HEK293 (cell line): Measurements from ENCODE around the gene TSACC.

ENCODE experiments used
- GLIS1 ChIP-seq: fragments of 450-650 bp; formaldehyde crosslinking; IDR thresholded peaks from 2 replicates; pipeline ENCODE4 v1.5.1; 2016; ENCODE audit warnings: missing biosample characterization, missing genetic modification characterization
- IKZF3 ChIP-seq: fragments of 450-650 bp; IDR thresholded peaks from 2 replicates; pipeline ENCODE4 v1.5.0; 2018; ENCODE audit warnings: missing biosample characterization, mild to moderate bottlenecking, missing genetic modification characterization, moderate library complexity
- KLF16 ChIP-seq: fragments of 450-650 bp; formaldehyde crosslinking; IDR thresholded peaks from 2 replicates; pipeline ENCODE4 v1.5.1; 2017; ENCODE audit warnings: missing biosample characterization, missing genetic modification characterization
- KLF7 ChIP-seq: fragments of 450-650 bp; formaldehyde crosslinking; IDR thresholded peaks from 2 replicates; pipeline ENCODE4 v1.5.1; 2016; ENCODE audit warnings: missing biosample characterization, missing genetic modification characterization, borderline replicate concordance
- OVOL3 ChIP-seq: fragments of 450-650 bp; formaldehyde crosslinking; IDR thresholded peaks from 2 replicates; pipeline ENCODE4 v1.5.1; 2016; ENCODE audit warnings: missing biosample characterization, missing genetic modification characterization
- SETDB1 ChIP-seq: IDR thresholded peaks from one replicate; pipeline ENCODE4 v1.6.1; 2017; ENCODE audit warnings: mild to moderate bottlenecking, low read length, moderate library complexity, mixed read lengths; ENCODE audit not compliant: insufficient read length
- ZBTB1 ChIP-seq: fragments of 450-650 bp; formaldehyde crosslinking; IDR thresholded peaks from 2 replicates; pipeline ENCODE4 v1.5.1; 2016; ENCODE audit warnings: missing biosample characterization, missing genetic modification characterization
- ZBTB20 ChIP-seq: fragments of 450-650 bp; formaldehyde crosslinking; IDR thresholded peaks from 2 replicates; pipeline ENCODE4 v1.5.1; 2016; ENCODE audit warnings: missing biosample characterization, missing genetic modification characterization
- ZFHX2 ChIP-seq: fragments of 450-650 bp; formaldehyde crosslinking; conservative IDR thresholded peaks from 2 replicates; pipeline ENCODE4 v1.5.1; 2016; ENCODE audit warnings: missing biosample characterization, missing genetic modification characterization
- ZFP41 ChIP-seq: fragments of 450-650 bp; formaldehyde crosslinking; IDR thresholded peaks from 2 replicates; pipeline ENCODE4 v1.5.1; 2016; ENCODE audit warnings: missing biosample characterization, missing genetic modification characterization, borderline replicate concordance
- ZNF133 ChIP-seq: fragments of 450-650 bp; formaldehyde crosslinking; IDR thresholded peaks from 2 replicates; pipeline ENCODE4 v1.5.1; 2016; ENCODE audit warnings: missing biosample characterization, missing genetic modification characterization
- ZNF146 ChIP-seq: fragments of 450-650 bp; formaldehyde crosslinking; IDR thresholded peaks from 2 replicates; pipeline ENCODE4 v1.5.1; 2016; ENCODE audit warnings: missing biosample characterization, missing genetic modification characterization
- ZNF2 ChIP-seq: fragments of 450-650 bp; formaldehyde crosslinking; IDR thresholded peaks from 2 replicates; pipeline ENCODE4 v1.5.1; 2016; ENCODE audit warnings: missing biosample characterization, missing genetic modification characterization
- ZNF335 ChIP-seq: fragments of 450-650 bp; formaldehyde crosslinking; conservative IDR thresholded peaks from 2 replicates; pipeline ENCODE4 v1.5.1; 2016; ENCODE audit warnings: missing biosample characterization, missing genetic modification characterization
- ZNF391 ChIP-seq: fragments of 450-650 bp; formaldehyde crosslinking; IDR thresholded peaks from 2 replicates; pipeline ENCODE4 v1.5.1; 2016; ENCODE audit warnings: low read depth, missing biosample characterization, missing genetic modification characterization, borderline replicate concordance
- ZNF426 ChIP-seq: fragments of 450-650 bp; formaldehyde crosslinking; IDR thresholded peaks from 2 replicates; pipeline ENCODE4 v1.5.1; 2017; ENCODE audit warnings: missing biosample characterization, missing genetic modification characterization, mild to moderate bottlenecking, inconsistent platforms, moderate library complexity
- ZNF596 ChIP-seq: fragments of 450-650 bp; IDR thresholded peaks from 2 replicates; pipeline ENCODE4 v1.5.0; 2018; ENCODE audit warnings: missing biosample characterization, mild to moderate bottlenecking, missing genetic modification characterization, moderate library complexity
- ZNF623 ChIP-seq: fragments of 450-650 bp; formaldehyde crosslinking; IDR thresholded peaks from 2 replicates; pipeline ENCODE4 v1.5.1; 2016; ENCODE audit warnings: missing biosample characterization, missing genetic modification characterization
- ZNF701 ChIP-seq: fragments of 450-650 bp; formaldehyde crosslinking; IDR thresholded peaks from 2 replicates; pipeline ENCODE4 v1.5.1; 2016; ENCODE audit warnings: missing biosample characterization, missing genetic modification characterization
- ZNF747 ChIP-seq: fragments of 450-650 bp; formaldehyde crosslinking; IDR thresholded peaks from 2 replicates; pipeline ENCODE4 v1.5.1; 2016; ENCODE audit warnings: missing biosample characterization, missing genetic modification characterization
- ZNF777 ChIP-seq: fragments of 450-650 bp; formaldehyde crosslinking; IDR thresholded peaks from 2 replicates; pipeline ENCODE4 v1.5.1; 2017; ENCODE audit warnings: missing biosample characterization, missing genetic modification characterization, borderline replicate concordance
- TF ChIP-seq, protein P1 (sequence below): fragments of 450-650 bp; formaldehyde crosslinking; IDR thresholded peaks from 2 replicates; pipeline ENCODE4 v1.5.1; 2016; ENCODE audit warnings: missing biosample characterization, missing genetic modification characterization
- TF ChIP-seq, protein P2 (sequence below): fragments of 450-650 bp; formaldehyde crosslinking; IDR thresholded peaks from 2 replicates; pipeline ENCODE4 v1.5.1; 2017; ENCODE audit warnings: missing biosample characterization, missing genetic modification characterization
- TF ChIP-seq, protein P3 (sequence below): fragments of 450-650 bp; formaldehyde crosslinking; IDR thresholded peaks from 2 replicates; pipeline ENCODE4 v1.5.1; 2016; ENCODE audit warnings: missing biosample characterization, missing genetic modification characterization
- TF ChIP-seq, protein P4 (sequence below): fragments of 450-650 bp; formaldehyde crosslinking; IDR thresholded peaks from 2 replicates; pipeline ENCODE4 v1.5.1; 2016; ENCODE audit warnings: missing biosample characterization, missing genetic modification characterization
- TF ChIP-seq, protein P5 (sequence below): fragments of 450-650 bp; formaldehyde crosslinking; IDR thresholded peaks from 2 replicates; pipeline ENCODE4 v1.5.1; 2016; ENCODE audit warnings: missing biosample characterization, missing genetic modification characterization
- TF ChIP-seq, protein P6 (sequence below): fragments of 450-650 bp; formaldehyde crosslinking; IDR thresholded peaks from 2 replicates; pipeline ENCODE4 v1.5.1; 2016; ENCODE audit warnings: missing biosample characterization, missing genetic modification characterization
- TF ChIP-seq, protein P7 (sequence below): fragments of 450-650 bp; formaldehyde crosslinking; IDR thresholded peaks from 2 replicates; pipeline ENCODE4 v1.5.1; 2016; ENCODE audit warnings: missing biosample characterization, missing genetic modification characterization

The TSACC gene

DNA sequence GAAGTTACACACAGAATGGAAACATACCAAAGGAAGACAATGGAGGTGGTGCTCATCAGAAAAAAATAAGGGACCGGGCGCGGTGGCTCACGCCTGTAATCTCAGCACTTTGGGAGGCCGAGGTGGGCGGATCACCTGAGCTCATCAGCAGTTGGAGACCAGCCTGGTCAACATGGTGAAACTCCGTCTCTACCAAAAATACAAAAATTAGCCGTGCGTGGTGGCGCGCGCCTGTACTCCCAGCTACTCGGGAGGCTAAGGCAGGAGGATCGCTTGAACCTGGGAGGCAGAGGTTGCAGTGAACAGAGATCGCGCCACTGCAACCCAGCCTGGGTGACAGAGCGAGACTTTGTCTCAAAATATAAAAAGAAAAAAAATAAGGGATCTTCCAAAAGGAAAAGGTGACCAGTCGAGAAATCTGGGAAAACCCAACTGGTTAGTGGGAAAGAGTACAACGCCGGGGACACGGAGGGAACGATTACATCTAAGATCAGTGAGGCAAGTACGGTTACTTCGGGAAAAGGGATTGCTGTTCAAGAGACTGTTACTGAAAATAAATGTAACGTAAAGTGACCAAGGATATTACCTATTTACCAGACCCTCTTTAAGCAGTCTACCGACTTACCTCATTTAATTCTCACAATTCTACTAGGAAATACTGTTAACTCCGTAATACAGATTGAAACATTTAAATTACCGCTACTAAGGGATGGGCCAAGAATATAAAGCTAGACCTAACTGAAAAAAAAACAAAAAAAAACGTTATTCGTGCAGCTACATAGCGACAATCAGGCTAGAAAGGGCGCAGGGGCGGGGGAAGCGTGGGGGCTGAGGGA is 1.1 kb upstream of the TSACC start (continued):
- TF ChIP-seq, protein P1, sequence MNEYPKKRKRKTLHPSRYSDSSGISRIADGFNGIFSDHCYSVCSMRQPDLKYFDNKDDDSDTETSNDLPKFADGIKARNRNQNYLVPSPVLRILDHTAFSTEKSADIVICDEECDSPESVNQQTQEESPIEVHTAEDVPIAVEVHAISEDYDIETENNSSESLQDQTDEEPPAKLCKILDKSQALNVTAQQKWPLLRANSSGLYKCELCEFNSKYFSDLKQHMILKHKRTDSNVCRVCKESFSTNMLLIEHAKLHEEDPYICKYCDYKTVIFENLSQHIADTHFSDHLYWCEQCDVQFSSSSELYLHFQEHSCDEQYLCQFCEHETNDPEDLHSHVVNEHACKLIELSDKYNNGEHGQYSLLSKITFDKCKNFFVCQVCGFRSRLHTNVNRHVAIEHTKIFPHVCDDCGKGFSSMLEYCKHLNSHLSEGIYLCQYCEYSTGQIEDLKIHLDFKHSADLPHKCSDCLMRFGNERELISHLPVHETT = peak; percentile 70
- TF ChIP-seq, protein P2, sequence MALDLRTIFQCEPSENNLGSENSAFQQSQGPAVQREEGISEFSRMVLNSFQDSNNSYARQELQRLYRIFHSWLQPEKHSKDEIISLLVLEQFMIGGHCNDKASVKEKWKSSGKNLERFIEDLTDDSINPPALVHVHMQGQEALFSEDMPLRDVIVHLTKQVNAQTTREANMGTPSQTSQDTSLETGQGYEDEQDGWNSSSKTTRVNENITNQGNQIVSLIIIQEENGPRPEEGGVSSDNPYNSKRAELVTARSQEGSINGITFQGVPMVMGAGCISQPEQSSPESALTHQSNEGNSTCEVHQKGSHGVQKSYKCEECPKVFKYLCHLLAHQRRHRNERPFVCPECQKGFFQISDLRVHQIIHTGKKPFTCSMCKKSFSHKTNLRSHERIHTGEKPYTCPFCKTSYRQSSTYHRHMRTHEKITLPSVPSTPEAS = no peak
- peak; percentile 84 for TF ChIP-seq KLF16 (tag by site-specific recombination)
- no peak for TF ChIP-seq ZNF747 (tag by site-specific recombination)
- TF ChIP-seq ZFP41 (tag by site-specific recombination) = no peak
- TF ChIP-seq ZNF596 (tag by site-specific recombination) = no peak
- peak; percentile 16; the same call in 1 of the 2 replicates for TF ChIP-seq GLIS1 (tag by site-specific recombination)
- TF ChIP-seq, protein P3, sequence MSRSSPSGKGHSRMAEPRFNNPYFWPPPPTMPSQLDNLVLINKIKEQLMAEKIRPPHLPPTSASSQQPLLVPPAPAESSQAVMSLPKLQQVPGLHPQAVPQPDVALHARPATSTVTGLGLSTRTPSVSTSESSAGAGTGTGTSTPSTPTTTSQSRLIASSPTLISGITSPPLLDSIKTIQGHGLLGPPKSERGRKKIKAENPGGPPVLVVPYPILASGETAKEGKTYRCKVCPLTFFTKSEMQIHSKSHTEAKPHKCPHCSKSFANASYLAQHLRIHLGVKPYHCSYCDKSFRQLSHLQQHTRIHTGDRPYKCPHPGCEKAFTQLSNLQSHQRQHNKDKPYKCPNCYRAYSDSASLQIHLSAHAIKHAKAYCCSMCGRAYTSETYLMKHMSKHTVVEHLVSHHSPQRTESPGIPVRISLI (tag by site-specific recombination) = peak; percentile 90
- no peak for TF ChIP-seq ZNF391
- TF ChIP-seq ZBTB1 (tag by site-specific recombination) = no peak
- TF ChIP-seq, protein P4, sequence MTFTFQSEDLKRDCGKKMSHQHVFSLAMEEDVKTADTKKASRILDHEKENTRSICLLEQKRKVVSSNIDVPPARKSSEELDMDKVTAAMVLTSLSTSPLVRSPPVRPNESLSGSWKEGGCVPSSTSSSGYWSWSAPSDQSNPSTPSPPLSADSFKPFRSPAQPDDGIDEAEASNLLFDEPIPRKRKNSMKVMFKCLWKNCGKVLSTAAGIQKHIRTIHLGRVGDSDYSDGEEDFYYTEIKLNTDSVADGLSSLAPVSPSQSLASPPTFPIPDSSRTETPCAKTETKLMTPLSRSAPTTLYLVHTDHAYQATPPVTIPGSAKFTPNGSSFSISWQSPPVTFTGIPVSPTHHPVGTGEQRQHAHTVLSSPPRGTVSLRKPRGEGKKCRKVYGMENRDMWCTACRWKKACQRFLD (tag by site-specific recombination) = no peak
- no peak for TF ChIP-seq OVOL3 (tag by site-specific recombination)
- TF ChIP-seq ZNF2 (tag by site-specific recombination) = peak; percentile 56
- TF ChIP-seq, protein P5, sequence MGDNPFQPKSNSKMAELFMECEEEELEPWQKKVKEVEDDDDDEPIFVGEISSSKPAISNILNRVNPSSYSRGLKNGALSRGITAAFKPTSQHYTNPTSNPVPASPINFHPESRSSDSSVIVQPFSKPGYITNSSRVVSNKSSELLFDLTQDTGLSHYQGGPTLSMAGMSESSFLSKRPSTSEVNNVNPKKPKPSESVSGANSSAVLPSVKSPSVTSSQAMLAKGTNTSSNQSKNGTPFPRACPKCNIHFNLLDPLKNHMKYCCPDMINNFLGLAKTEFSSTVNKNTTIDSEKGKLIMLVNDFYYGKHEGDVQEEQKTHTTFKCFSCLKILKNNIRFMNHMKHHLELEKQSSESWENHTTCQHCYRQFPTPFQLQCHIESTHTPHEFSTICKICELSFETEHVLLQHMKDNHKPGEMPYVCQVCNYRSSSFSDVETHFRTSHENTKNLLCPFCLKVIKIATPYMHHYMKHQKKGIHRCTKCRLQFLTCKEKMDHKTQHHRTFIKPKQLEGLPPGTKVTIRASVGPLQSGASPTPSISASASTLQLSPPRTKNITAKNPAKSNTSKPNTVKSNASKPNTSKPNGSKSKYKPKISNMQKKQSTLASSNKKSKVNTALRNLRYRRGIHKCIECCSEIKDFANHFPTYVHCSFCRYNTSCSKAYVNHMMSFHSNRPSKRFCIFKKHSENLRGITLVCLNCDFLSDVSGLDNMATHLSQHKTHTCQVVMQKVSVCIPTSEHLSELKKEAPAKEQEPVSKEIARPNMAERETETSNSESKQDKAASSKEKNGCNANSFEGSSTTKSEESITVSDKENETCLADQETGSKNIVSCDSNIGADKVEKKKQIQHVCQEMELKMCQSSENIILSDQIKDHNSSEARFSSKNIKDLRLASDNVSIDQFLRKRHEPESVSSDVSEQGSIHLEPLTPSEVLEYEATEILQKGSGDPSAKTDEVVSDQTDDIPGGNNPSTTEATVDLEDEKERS (tag by site-specific recombination) = peak; percentile 96
- TF ChIP-seq, protein P6, sequence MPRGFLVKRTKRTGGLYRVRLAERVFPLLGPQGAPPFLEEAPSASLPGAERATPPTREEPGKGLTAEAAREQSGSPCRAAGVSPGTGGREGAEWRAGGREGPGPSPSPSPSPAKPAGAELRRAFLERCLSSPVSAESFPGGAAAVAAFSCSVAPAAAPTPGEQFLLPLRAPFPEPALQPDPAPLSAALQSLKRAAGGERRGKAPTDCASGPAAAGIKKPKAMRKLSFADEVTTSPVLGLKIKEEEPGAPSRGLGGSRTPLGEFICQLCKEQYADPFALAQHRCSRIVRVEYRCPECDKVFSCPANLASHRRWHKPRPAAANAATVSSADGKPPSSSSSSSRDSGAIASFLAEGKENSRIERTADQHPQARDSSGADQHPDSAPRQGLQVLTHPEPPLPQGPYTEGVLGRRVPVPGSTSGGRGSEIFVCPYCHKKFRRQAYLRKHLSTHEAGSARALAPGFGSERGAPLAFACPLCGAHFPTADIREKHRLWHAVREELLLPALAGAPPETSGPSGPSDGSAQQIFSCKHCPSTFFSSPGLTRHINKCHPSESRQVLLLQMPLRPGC (tag by site-specific recombination) = no peak
- no peak for TF ChIP-seq ZNF335 (tag by site-specific recombination)
- TF ChIP-seq ZNF426 (tag by site-specific recombination) = no peak
- TF ChIP-seq ZFHX2 (tag by site-specific recombination) = peak; percentile 54
- no peak for TF ChIP-seq SETDB1
- TF ChIP-seq ZNF701 (tag by site-specific recombination) = no peak
- no peak for TF ChIP-seq ZNF623 (tag by site-specific recombination)
- TF ChIP-seq, protein P7, sequence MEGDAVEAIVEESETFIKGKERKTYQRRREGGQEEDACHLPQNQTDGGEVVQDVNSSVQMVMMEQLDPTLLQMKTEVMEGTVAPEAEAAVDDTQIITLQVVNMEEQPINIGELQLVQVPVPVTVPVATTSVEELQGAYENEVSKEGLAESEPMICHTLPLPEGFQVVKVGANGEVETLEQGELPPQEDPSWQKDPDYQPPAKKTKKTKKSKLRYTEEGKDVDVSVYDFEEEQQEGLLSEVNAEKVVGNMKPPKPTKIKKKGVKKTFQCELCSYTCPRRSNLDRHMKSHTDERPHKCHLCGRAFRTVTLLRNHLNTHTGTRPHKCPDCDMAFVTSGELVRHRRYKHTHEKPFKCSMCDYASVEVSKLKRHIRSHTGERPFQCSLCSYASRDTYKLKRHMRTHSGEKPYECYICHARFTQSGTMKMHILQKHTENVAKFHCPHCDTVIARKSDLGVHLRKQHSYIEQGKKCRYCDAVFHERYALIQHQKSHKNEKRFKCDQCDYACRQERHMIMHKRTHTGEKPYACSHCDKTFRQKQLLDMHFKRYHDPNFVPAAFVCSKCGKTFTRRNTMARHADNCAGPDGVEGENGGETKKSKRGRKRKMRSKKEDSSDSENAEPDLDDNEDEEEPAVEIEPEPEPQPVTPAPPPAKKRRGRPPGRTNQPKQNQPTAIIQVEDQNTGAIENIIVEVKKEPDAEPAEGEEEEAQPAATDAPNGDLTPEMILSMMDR = no peak
- no peak for TF ChIP-seq ZNF133
- TF ChIP-seq IKZF3 (tag by site-specific recombination) = peak; percentile 58; the same call in 1 of the 2 replicates
- no peak for TF ChIP-seq KLF7 (tag by site-specific recombination)
- TF ChIP-seq ZNF146 = 0 out of 2 replicates have a peak, but pooled peaks have one; percentile 10
- no peak for TF ChIP-seq ZBTB20 (tag by site-specific recombination)
- TF ChIP-seq ZNF777 (tag by site-specific recombination) = no peak
